Tibial nerve (tissue), 4 donors: Measurements from ENCODE around the gene FAM120B. TPM values are rescaled to one million over a fixed set of nuclear protein-coding genes. Genes with fewer than 3 reads are reported as not detected.

Experiments
- DNase-seq, 2 donors: peaks; one replicate each; pipeline ENCODE4 v3.0.0-alpha.2; 2019; ENCODE audit warnings: low spot score in 2 of 2
- H3K27ac ChIP-seq, 4 donors: fragments of 200-600 bp; sonication (generic) in 3 of 4; one replicate each; pipeline ENCODE4 v1.5.1; 2017 to 2019; ENCODE audit warnings: mild to moderate bottlenecking in 1 of 4
- H3K27me3 ChIP-seq, 2 donors: fragments of 200-600 bp; sonication (generic) in 1 of 2; one replicate each; pipeline versions ENCODE4 v1.5.1 to v1.6.0; 2017 to 2019
- H3K36me3 ChIP-seq, 3 donors: fragments of 200-600 bp; sonication (generic); one replicate each; pipeline ENCODE4 v1.5.1; 2018 to 2019
- H3K4me1 ChIP-seq, 4 donors: fragments of 200-600 bp; sonication (generic) in 3 of 4; one replicate each; pipeline ENCODE4 v1.5.1; 2017 to 2019
- H3K4me3 ChIP-seq, 4 donors: fragments of 200-600 bp; sonication (generic) in 3 of 4; one replicate each; pipeline ENCODE4 v1.5.1; 2017 to 2019; ENCODE audit warnings: mild to moderate bottlenecking in 1 of 4, moderate library complexity in 1 of 4
- H3K9me3 ChIP-seq, 4 donors: fragments of 200-600 bp; sonication (generic) in 3 of 4; one replicate each; pipeline ENCODE4 v1.5.1; 2017 to 2019
- CTCF ChIP-seq, 5 experiments: fragments of 200-600 bp in 3 of 5; fragments of 450-650 bp in 2 of 5; sonication (generic) in 3 of 5; IDR thresholded peaks; one replicate each; pipeline ENCODE4 v1.5.1; 2016 to 2019; ENCODE audit warnings: antibody characterized with exemption in 5 of 5, mild to moderate bottlenecking in 3 of 5, moderate library complexity in 2 of 5
- EP300 ChIP-seq, 2 donors: sonication (generic); formaldehyde crosslinking; IDR thresholded peaks; one replicate each; pipeline ENCODE4 v1.6.1; 2017; ENCODE audit warnings: antibody characterized with exemption in 2 of 2, mild to moderate bottlenecking in 1 of 2
- POLR2A ChIP-seq, 2 donors: fragments of 450-650 bp; IDR thresholded peaks; one replicate each; pipeline ENCODE4 v1.6.1; 2017; ENCODE audit warnings: antibody characterized with exemption in 2 of 2, mild to moderate bottlenecking in 2 of 2, moderate library complexity in 2 of 2
- WGBS, 2 donors: methylation state at CpG; one replicate each; pipeline ENCODE4 v1.1.5; 2018; 5-methylcytosine and 5-hydroxymethylcytosine counted together
- total RNA-seq, 4 donors: library from RNA; depleted of rRNA; stranded (reverse); fragments of >200 nt; gene quantifications; one replicate each; pipeline ENCODE4 v1.1.0, GENCODE V29; 2016

FAM120B gene
- total RNA-seq, 4 donors from 2014 or later: 26.0 to 35.4 (median 32.1) TPM

- WGBS, 2 donors: 67 to 68% methylated on average over 17 of the region's 17 CpGs
- TF ChIP-seq POLR2A (IDR thresholded peaks at IDR 0.05) (no peak), EP300 (IDR thresholded peaks at IDR 0.05) (no peak), CTCF (IDR thresholded peaks at IDR 0.05) (no peak)
- no peaks in the 10 kb centered on the region for H3K27me3 ChIP-seq
- H3K27ac ChIP-seq: no peak overlapping the region
- no peaks in the 10 kb centered on the region for H3K36me3 ChIP-seq
- H3K9me3 ChIP-seq: no peaks in the 10 kb centered on the region
- DNase-seq: no peak
- peaks cover 0 to 8% (median 0%) of the 10 kb centered on the region in 4 donors for H3K4me1 ChIP-seq
- no peak overlapping the region for H3K4me3 ChIP-seq
Measured at GRCh38 chr6:170269846-170270541, 36.6 kb upstream of the FAM120B start.

GRCh38 chr6:170270984-170271593, 35.5 kb upstream of the FAM120B start:
- no peaks in the 10 kb centered on the region for H3K27me3 ChIP-seq
- H3K4me3 ChIP-seq: no peak overlapping the region
- 87% methylated on average over 19 of the region's 19 CpGs for WGBS, 2 donors
- no peaks in the 10 kb centered on the region for H3K36me3 ChIP-seq
- no peak overlapping the region for H3K27ac ChIP-seq
- TF ChIP-seq CTCF (IDR thresholded peaks at IDR 0.05) (no peak), EP300 (IDR thresholded peaks at IDR 0.05) (no peak), POLR2A (IDR thresholded peaks at IDR 0.05) (no peak)
- H3K9me3 ChIP-seq: no peaks in the 10 kb centered on the region
- peaks cover 0 to 11% (median 0%) of the 10 kb centered on the region in 4 donors for H3K4me1 ChIP-seq
- no peak for DNase-seq

GRCh38 chr6:170271771-170272314, 34.7 kb upstream of the FAM120B start:
- Histone ChIP-seq H3K27ac (no peak overlapping the region), H3K9me3 (no peaks in the 10 kb centered on the region), H3K4me3 (peak overlapping the region in 2 of 4 donors; percentile 30 to 34), H3K4me1 (peaks cover 0 to 19% (median 0%) of the 10 kb centered on the region in 4 donors), H3K27me3 (no peaks in the 10 kb centered on the region), H3K36me3 (no peaks in the 10 kb centered on the region)
- TF ChIP-seq EP300 (IDR thresholded peaks at IDR 0.05) (no peak), CTCF (IDR thresholded peaks at IDR 0.05) (no peak), POLR2A (IDR thresholded peaks at IDR 0.05) (no peak)
- DNase-seq: peak in 1 of 2 donors; percentile 34
- WGBS, 2 donors: 84 to 89% methylated on average over 31 to 32 of the region's 32 CpGs

- Histone ChIP-seq H3K27me3 (no peaks in the 10 kb centered on the region), H3K4me1 (peaks cover 0 to 20% (median 0%) of the 10 kb centered on the region in 4 donors), H3K9me3 (no peaks in the 10 kb centered on the region), H3K36me3 (no peaks in the 10 kb centered on the region), H3K27ac (no peak overlapping the region), H3K4me3 (peak overlapping the region in 2 of 4 donors; percentile 30 to 34)
- no peak for TF ChIP-seq POLR2A (IDR thresholded peaks at IDR 0.05)
- TF ChIP-seq CTCF (IDR thresholded peaks at IDR 0.05): no peak
- no peak for TF ChIP-seq EP300 (IDR thresholded peaks at IDR 0.05)
- DNase-seq: no peak
- 80 to 81% methylated on average over 28 to 29 of the region's 30 CpGs for WGBS, 2 donors
Measured at GRCh38 chr6:170272341-170273065, 34.1 kb upstream of the FAM120B start.
